ENCODE data around the gene YWHAE.
A peak's percentile ranks its signal among the peaks of the same experiment; 100 is the strongest.
"Not testable (repeated sequence)": the region's sequence is repeated elsewhere in the genome, so short reads cannot be mapped to it uniquely, and the experiment has no call there.

Gene YWHAE

DNA sequence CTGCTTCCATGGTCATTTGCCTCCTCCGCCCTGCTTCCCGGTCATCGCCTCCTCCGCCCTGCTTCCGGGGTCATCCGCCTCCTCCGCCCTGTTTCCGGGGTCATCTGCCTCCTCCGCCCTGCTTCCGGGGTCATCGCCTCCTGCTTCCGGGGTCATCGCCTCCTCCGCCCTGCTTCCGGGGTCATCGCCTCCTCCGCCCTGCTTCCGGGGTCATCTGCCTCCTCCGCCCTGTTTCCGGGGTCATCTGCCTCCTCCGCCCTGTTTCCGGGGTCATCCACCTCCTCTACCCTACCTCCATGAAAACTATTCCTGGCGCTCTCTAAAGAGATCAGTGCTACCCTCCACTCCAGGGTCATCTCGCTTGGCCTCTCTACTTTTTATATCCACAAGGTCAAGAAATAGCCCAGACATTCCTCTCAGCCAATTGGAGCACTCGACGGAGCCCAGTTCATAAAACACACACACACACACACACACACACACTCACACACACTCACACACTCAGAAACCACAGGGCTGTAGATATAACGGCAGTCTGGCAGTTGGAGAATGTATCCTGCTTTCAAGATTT, 75.7 kb downstream of the YWHAE start:
- no peak for DNase-seq

GRCh38 chr17:1323336-1323735, 76.7 kb downstream of the YWHAE start:
- DNase-seq: no peak

DNA sequence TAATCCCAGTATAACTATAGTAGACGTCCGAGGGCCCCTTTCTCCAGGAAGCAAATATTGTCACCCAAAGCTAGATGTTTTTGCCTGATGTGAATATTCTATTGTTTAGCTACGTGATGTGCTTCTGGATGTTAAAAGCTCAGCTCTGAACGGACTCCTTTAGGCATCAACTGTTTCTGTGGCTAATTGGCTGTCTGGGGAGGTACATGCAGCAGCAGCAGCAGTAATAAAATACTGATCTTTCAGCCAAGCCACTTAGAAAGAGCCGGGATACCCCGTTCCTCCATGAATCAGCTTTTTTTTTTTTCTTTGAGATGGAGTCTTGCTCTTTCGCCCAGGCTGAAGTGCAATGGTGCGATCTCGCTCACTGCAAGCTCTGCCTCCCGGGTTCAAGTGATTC, 77.5 kb downstream of the YWHAE start:
- no peak for DNase-seq

DNA sequence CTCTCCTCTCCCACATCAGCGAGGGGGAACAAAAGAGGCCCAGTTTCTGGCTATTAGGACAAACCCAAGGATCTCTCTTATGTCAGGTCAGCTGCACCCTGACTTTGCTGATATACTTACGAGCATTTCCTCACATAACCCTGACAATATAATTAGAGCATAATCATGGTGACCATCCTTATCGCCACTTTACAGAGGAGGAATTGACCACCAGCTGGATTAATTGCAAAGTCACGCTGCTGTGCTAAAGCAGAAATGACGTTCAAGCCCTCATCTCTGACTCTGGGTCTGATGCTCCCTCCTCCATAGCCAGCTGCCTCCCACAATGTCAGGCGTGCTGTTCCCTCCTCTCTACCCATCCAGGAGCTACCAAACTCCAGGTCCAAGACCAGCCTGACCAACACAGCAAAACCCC, 78.0 kb downstream of the YWHAE start:
- DNase-seq: no peak

DNA sequence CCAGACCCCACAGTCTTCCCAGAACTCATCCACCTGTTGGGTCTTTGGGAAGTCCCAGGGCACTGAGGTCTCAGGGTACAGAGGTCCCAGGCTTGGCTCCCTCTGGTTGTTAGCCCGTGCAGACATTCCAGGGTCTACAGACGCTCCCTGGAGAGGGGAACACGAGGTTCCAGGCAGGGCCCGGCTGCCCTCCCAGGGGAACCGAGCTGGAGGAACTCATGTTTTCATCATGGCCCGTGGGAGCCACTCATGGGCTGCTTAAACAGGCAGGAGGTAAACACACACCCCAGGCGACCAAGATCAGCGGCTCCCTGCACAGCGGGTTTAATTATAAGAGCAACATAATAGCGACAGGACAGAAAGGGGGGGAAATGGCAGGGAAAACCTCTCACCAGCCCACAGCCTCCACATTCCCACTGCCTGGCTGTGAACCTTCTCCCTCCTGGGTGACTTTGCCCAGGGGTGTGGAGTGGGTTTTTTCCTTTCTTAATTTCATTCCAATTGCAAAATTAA, 84.1 kb downstream of the YWHAE start:
- DNase-seq: no peak

- no peak for DNase-seq
These were observed 84.6 kb downstream of the YWHAE start for GRCh38 chr17:1315409-1315808.

- no peak for DNase-seq
These were observed 86.6 kb downstream of the YWHAE start for GRCh38 chr17:1313270-1314005.

GRCh38 chr17:1312261-1312870, 87.7 kb downstream of the YWHAE start:
- DNase-seq: peak; percentile 23

GRCh38 chr17:1307829-1308228, 92.2 kb downstream of the YWHAE start:
- DNase-seq: not testable (repeated sequence)

GRCh38 chr17:1304962-1305563, 95.0 kb downstream of the YWHAE start:
- DNase-seq: no peak

- DNase-seq: no peak
These were observed 95.5 kb downstream of the YWHAE start for GRCh38 chr17:1304522-1304921.

DNA sequence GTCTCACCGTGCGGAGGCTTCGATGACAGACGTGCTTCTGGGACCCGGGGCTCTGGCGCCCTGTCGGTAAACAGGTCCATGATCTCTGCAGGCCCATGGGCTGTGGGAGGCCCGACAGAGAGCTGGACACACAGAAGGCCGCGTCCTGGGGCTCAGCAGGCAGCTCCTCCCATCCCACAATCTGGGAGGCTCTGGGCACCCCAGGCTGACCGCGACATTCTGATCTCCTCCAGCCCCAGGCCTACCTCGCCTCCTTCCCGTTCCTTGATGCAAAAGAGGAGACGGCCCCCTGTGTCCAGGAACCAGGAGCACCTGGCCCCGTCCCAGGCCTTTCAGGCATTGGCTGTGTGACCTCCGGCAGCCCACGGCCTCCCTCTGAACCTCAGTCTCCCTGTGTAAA, 97.3 kb downstream of the YWHAE start:
- DNase-seq: no peak

- DNase-seq: no peak
These were observed 98.5 kb downstream of the YWHAE start for GRCh38 chr17:1301546-1301945.

DNA sequence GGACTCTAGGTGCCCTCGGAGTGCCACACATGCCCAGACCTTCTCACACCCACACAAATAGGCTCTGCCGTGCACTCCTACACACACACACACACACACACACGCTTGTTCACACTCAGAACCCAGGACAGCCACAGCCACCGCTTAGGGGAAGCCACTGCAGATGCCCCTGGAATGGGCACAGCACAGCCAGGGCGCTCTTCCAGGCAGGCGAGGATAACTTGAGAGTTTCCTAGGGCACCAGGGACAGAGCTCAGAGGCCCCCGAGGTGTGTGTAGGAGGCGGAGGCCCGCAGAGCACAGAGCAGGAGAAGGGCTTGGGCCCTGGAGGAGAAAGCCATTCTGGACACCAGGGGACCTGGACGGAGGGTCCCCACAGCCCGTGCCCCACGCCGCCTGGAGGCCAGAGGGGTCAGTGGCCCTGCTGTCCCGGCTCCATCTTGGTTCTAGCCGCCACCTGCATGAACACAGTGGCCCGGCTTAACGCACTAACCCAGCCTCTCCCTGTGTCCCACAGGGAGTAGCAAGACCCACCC, 99.6 kb downstream of the YWHAE start:
- no peak for DNase-seq

DNA sequence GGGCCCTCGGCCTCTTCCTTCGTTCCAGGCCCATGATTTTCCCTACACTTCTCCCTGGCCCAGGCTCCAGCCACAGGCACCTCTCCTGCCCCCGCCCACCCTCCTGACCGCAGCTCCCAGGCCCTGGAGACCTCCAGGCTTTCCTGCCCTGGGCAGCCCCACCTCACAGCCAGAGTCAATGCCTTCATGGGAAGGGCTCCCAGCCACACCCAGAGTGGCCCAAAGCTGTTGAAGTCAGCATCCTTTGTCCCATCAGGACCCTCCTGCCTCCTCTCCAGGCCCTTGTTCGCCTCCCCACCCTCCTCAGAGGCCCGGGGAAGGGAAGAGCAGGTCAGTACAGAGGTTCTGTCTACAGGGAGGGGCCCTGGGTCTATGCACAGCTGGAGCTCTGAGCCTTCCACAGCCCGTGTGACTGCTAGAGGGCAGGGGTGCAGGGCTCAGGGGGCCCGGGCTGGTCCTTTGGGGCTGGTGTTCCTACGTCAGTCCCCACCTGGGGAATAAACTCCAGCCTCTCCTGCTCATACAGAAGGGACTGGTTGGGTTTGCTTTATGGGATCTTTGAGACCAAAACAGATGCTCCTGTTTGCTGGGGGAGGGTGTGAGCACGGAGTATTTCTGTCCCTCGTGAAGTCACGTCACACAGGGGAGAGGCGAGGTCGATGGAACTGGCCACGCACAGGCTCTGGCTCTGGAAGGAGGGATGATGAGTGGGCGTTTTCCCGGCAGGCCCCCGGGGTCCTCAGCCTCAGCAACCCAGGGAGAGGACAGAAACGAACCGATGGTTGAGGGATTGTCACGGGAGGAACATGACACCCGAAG, 100.3 kb downstream of the YWHAE start:
- no peak for DNase-seq

GRCh38 chr17:1298606-1299005, 101.4 kb downstream of the YWHAE start:
- DNase-seq: peak; percentile 62

Measured in stimulated activated CD4-positive, alpha-beta T cell treated with anti-CD3 and anti-CD28 coated beads, Interleukin-15, amount 100 ng/mL, for 24 hours (primary cell).